ENCODE measurements around the gene TINAG.

Gene TINAG

GRCh38 chr6:54428431-54428830 is 120.2 kb downstream of the TINAG start (continued):
- TF ChIP-seq ZNF692 (tag by site-specific recombination; IDR thresholded peaks at IDR 0.05), result no peak
- TF ChIP-seq ZSCAN5A (tag by site-specific recombination; IDR thresholded peaks at IDR 0.05), result no peak
- TF ChIP-seq ZNF121 (tag by site-specific recombination; IDR thresholded peaks at IDR 0.05), result no peak
- TF ChIP-seq SP2 (tag by site-specific recombination; IDR thresholded peaks at IDR 0.05), result no peak
- no peak for TF ChIP-seq ZNF211 (tag by site-specific recombination; IDR thresholded peaks at IDR 0.05; ENCODE audit: low read depth)
- TF ChIP-seq ZNF18 (tag by site-specific recombination; IDR thresholded peaks at IDR 0.05), result no peak
- no peak for TF ChIP-seq ZNF112 (tag by site-specific recombination; IDR thresholded peaks at IDR 0.05)

- Histone ChIP-seq H3K4me1 (ENCODE audit: control insufficient read depth, insufficient read depth, low read length) (no peaks in the 10 kb centered on the region), H3K36me3 (ENCODE audit: control insufficient read depth in 2 of 2, insufficient read depth in 1 of 2, low read length in 2 of 2) (no peaks in the 10 kb centered on the region), H3K4me3 (ENCODE audit: low read depth, low read length) (no peak overlapping the region), H3K9me3 (ENCODE audit: control insufficient read depth, insufficient read depth, low read depth, low read length) (no peaks in the 10 kb centered on the region), H3K27ac (ENCODE audit: extremely low read depth, low read depth, low read length) (no peak overlapping the region)
- TF ChIP-seq ZNF561 (tag by site-specific recombination; IDR thresholded peaks at IDR 0.05; ENCODE audit: borderline replicate concordance), result no peak
- no peak for TF ChIP-seq ZNF626 (tag by site-specific recombination; IDR thresholded peaks at IDR 0.05)
- no peak for TF ChIP-seq ZNF530 (tag by site-specific recombination; IDR thresholded peaks at IDR 0.05; ENCODE audit: low read depth)
- POLR2A ChIA-PET, result no interaction called here
- CTCF ChIA-PET, result interaction anchor here (0.6 kb wide), 2 partner anchors 188 to 1941 kb away, joined by 3 to 4 read pairs; no protein-coding TSS in a partner anchor
Measured at GRCh38 chr6:54431466-54431865, 123.2 kb downstream of the TINAG start.

Measured in HEK293 (cell line).